HepG2 (cell line): ENCODE measurements around the gene ABCA2. TPM values are rescaled to one million over a fixed set of nuclear protein-coding genes. Genes with fewer than 3 reads are reported as not detected.

ENCODE experiments used
- CENPBD1 ChIP-seq: sonication (generic); formaldehyde crosslinking; IDR thresholded peaks from 2 replicates; pipeline ENCODE4 v1.8.0; 2022; ENCODE audit warnings: missing genetic modification reagents, low read depth, mild to moderate bottlenecking, borderline replicate concordance
- CHD2 ChIP-seq: IDR thresholded peaks from 2 replicates; pipeline ENCODE4 v1.6.1; 2011; ENCODE audit warnings: low read depth, low read length, improper control_type of control experiment
- ELF4 ChIP-seq: sonication (generic); formaldehyde crosslinking; IDR thresholded peaks from 2 replicates; pipeline ENCODE4 v1.5.0; 2020; ENCODE audit warnings: missing genetic modification reagents, mild to moderate bottlenecking, moderate library complexity, borderline replicate concordance
- HOXA3 ChIP-seq: sonication (generic); formaldehyde crosslinking; IDR thresholded peaks from 2 replicates; pipeline ENCODE4 v1.5.0; 2020; ENCODE audit warnings: missing genetic modification reagents
- TFDP1 ChIP-seq: IDR thresholded peaks from 2 replicates; pipeline ENCODE4 v1.6.1; 2016; ENCODE audit warnings: missing compliant biosample characterization, missing genetic modification reagents, borderline replicate concordance
- ZFP62 ChIP-seq: sonication (generic); formaldehyde crosslinking; IDR thresholded peaks from 2 replicates; pipeline ENCODE4 v1.4.0; 2020; ENCODE audit warnings: missing genetic modification reagents
- ZNF24 ChIP-seq: fragments of 450-650 bp; IDR thresholded peaks from 2 replicates; pipeline ENCODE4 v1.6.1; 2017; ENCODE audit warnings: antibody characterized with exemption, mild to moderate bottlenecking
- ZNF432 ChIP-seq: sonication (generic); formaldehyde crosslinking; IDR thresholded peaks from 2 replicates; pipeline ENCODE4 v1.5.0; 2020; ENCODE audit warnings: missing genetic modification reagents, mild to moderate bottlenecking, borderline replicate concordance
- ZNF549 ChIP-seq: sonication (generic); formaldehyde crosslinking; IDR thresholded peaks from 2 replicates; pipeline ENCODE4 v1.5.0; 2020; ENCODE audit warnings: missing genetic modification reagents
- ZNF597 ChIP-seq: sonication (generic); formaldehyde crosslinking; IDR thresholded peaks from 2 replicates; pipeline ENCODE4 v1.5.0; 2020; ENCODE audit warnings: missing genetic modification reagents
- ZNF616 ChIP-seq: sonication (generic); formaldehyde crosslinking; IDR thresholded peaks from 2 replicates; pipeline ENCODE4 v1.5.0; 2020; ENCODE audit warnings: low read depth, mild to moderate bottlenecking, missing genetic modification reagents
- ZNF770 ChIP-seq: sonication (generic); formaldehyde crosslinking; IDR thresholded peaks from 2 replicates; pipeline ENCODE4 v1.5.0; 2020; ENCODE audit warnings: mild to moderate bottlenecking, missing genetic modification reagents
- ZNF781 ChIP-seq: sonication (generic); formaldehyde crosslinking; IDR thresholded peaks from 2 replicates; pipeline ENCODE4 v1.5.1; 2020; ENCODE audit warnings: borderline replicate concordance, mild to moderate bottlenecking, missing genetic modification reagents; ENCODE audit errors: not compliant biosample characterization
- polyA plus RNA-seq, 8 experiments: library from polyadenylated mRNA; depleted of rRNA in 3 of 8; stranded (reverse) in 7 of 8; unstranded in 1 of 8; fragments of >200 nt; fragmentation: Illumina TruSeq in 4 of 8; extraction: Trizol in 4 of 8; gene quantifications; 2 replicates each; pipeline versions ENCODE4 v1.2.1 to v1.2.3, GENCODE V29; 2011 to 2016; ENCODE audit warnings: low read depth in 4 of 8, missing spikeins in 1 of 8, mixed read lengths in 1 of 8; ENCODE audit not compliant: insufficient read depth in 1 of 8
- total RNA-seq, 5 experiments: library from RNA; depleted of rRNA; stranded (reverse); fragments of >200 nt; fragmentation: Illumina TruSeq; extraction: Trizol; gene quantifications; 2 replicates each; pipeline ENCODE4 v1.2.3, GENCODE V29; 2016; ENCODE audit warnings: low read depth in 1 of 5

Gene ABCA2
- total and polyA plus RNA-seq, 2 of the 13 experiments (the other 11 are each of a cell fraction or from before 2014, with no cell fraction given): 2.9 to 19.2 TPM

- no peak for TF ChIP-seq TFDP1 (CRISPR knock-in tag)
- no peak for TF ChIP-seq ZNF432 (CRISPR knock-in tag)
- no peak for TF ChIP-seq ZNF24
- no peak for TF ChIP-seq ZNF597
- no peak for TF ChIP-seq ZFP62 (CRISPR knock-in tag)
- no peak for TF ChIP-seq HOXA3
- no peak for TF ChIP-seq CHD2
- no peak for TF ChIP-seq CENPBD1 (CRISPR knock-in tag)
- 0 out of 2 replicates have a peak, but pooled peaks have one; percentile 9 for TF ChIP-seq ZNF770 (CRISPR knock-in tag)
- no peak for TF ChIP-seq ELF4 (CRISPR knock-in tag)
- no peak for TF ChIP-seq ZNF781 (CRISPR knock-in tag)
- no peak for TF ChIP-seq ZNF616 (CRISPR knock-in tag)
- no peak for TF ChIP-seq ZNF549 (CRISPR knock-in tag)
Measured at GRCh38 chr9:137068539-137069507, 40.8 kb upstream of the ABCA2 start (continued).
